Tibial artery (tissue), 4 donors: Measurements from ENCODE around the gene DGAT2.

Experiments used
- DNase-seq, 2 donors: peaks; one replicate each; pipeline ENCODE4 v3.0.0-alpha.2; 2019
- H3K27ac ChIP-seq, 2 donors: fragments of 200-600 bp; sonication (generic) in 1 of 2; 1 replicate in 1 of 2; 2 replicates in 1 of 2; pipeline ENCODE4 v1.5.1; 2018 to 2019; ENCODE audit warnings: mild to moderate bottlenecking in 1 of 2
- H3K27me3 ChIP-seq, 2 donors: fragments of 200-600 bp; sonication (generic) in 1 of 2; one replicate each; pipeline versions ENCODE4 v1.5.1 to v1.6.0; 2016 to 2019
- H3K36me3 ChIP-seq, 3 donors: fragments of 200-600 bp; sonication (generic) in 2 of 3; one replicate each; pipeline ENCODE4 v1.5.1; 2016 to 2019; ENCODE audit warnings: mild to moderate bottlenecking in 2 of 3
- H3K4me1 ChIP-seq, 4 donors: fragments of 200-600 bp; sonication (generic) in 2 of 4; 1 replicate in 3 of 4; 2 replicates in 1 of 4; pipeline ENCODE4 v1.5.1; 2016 to 2019
- H3K4me3 ChIP-seq, 2 donors: fragments of 200-600 bp; sonication (generic) in 1 of 2; 1 replicate in 1 of 2; 2 replicates in 1 of 2; pipeline ENCODE4 v1.5.1; 2018 to 2019; ENCODE audit warnings: mild to moderate bottlenecking in 2 of 2
- H3K9me3 ChIP-seq, 3 donors: fragments of 200-600 bp; sonication (generic) in 1 of 3; one replicate each; pipeline ENCODE4 v1.5.1; 2016 to 2019
- CTCF ChIP-seq, 2 experiments: fragments of 200-600 bp in 1 of 2; fragments of 450-650 bp in 1 of 2; IDR thresholded peaks; one replicate each; pipeline ENCODE4 v1.5.1; 2017 to 2019; ENCODE audit warnings: antibody characterized with exemption in 2 of 2, mild to moderate bottlenecking in 1 of 2, moderate library complexity in 1 of 2
- intact Hi-C: fragments of 100-400 bp; cut with DNase I; formaldehyde crosslinking; loops from one replicate; pipeline ENCODE4 v1.15.0; 2023; ENCODE audit warnings: low total_unique reads

DGAT2 gene

GRCh38 chr11:75792997-75793800 lies 24.6 kb downstream of the DGAT2 start:
- intact Hi-C loops, result no loop called here
- DNase-seq, result no peak
- no peaks in the 10 kb centered on the region for H3K27me3 ChIP-seq
- TF ChIP-seq CTCF (IDR thresholded peaks at IDR 0.05), result no peak
- H3K36me3 ChIP-seq, result no peaks in the 10 kb centered on the region
- H3K4me1 ChIP-seq, result no peaks in the 10 kb centered on the region
- no peaks in the 10 kb centered on the region for H3K9me3 ChIP-seq
- H3K4me3 ChIP-seq, result no peak overlapping the region
- H3K27ac ChIP-seq, result no peak overlapping the region

- no peaks in the 10 kb centered on the region for H3K27me3 ChIP-seq
- no peak overlapping the region for H3K27ac ChIP-seq
- intact Hi-C loops, result no loop called here
Observed at GRCh38 chr11:75793966-75794365, 25.4 kb downstream of the DGAT2 start.

GRCh38 chr11:75795276-75796090 lies 26.9 kb downstream of the DGAT2 start:
- TF ChIP-seq CTCF (IDR thresholded peaks at IDR 0.05), result no peak
- no peak for DNase-seq

More at GRCh38 chr11:75793966-75794365, 25.4 kb downstream of the DGAT2 start:
- Histone ChIP-seq H3K9me3 (no peaks in the 10 kb centered on the region), H3K4me3 (no peak overlapping the region), H3K36me3 (no peaks in the 10 kb centered on the region), H3K4me1 (no peaks in the 10 kb centered on the region)
- DNase-seq, result no peak
- no peak for TF ChIP-seq CTCF (IDR thresholded peaks at IDR 0.05)

GRCh38 chr11:75796091-75796435 lies 27.5 kb downstream of the DGAT2 start:
- Histone ChIP-seq H3K4me1 (no peaks in the 10 kb centered on the region), H3K27ac (no peak overlapping the region)

More at GRCh38 chr11:75795276-75796090, 26.9 kb downstream of the DGAT2 start:
- Histone ChIP-seq H3K4me1 (no peaks in the 10 kb centered on the region), H3K27ac (no peak overlapping the region), H3K27me3 (no peaks in the 10 kb centered on the region), H3K9me3 (no peaks in the 10 kb centered on the region), H3K36me3 (no peaks in the 10 kb centered on the region), H3K4me3 (no peak overlapping the region)
- intact Hi-C loops, result no loop called here

GRCh38 chr11:75797116-75797515 lies 28.5 kb downstream of the DGAT2 start:
- DNase-seq, result no peak
- TF ChIP-seq CTCF (IDR thresholded peaks at IDR 0.05), result no peak
- Histone ChIP-seq H3K36me3 (no peaks in the 10 kb centered on the region), H3K27ac (no peak overlapping the region), H3K27me3 (no peaks in the 10 kb centered on the region), H3K9me3 (no peaks in the 10 kb centered on the region), H3K4me3 (no peak overlapping the region), H3K4me1 (peaks cover 0 to 6% (median 0%) of the 10 kb centered on the region in 4 donors)
- intact Hi-C loops, result no loop called here

More at GRCh38 chr11:75796091-75796435, 27.5 kb downstream of the DGAT2 start:
- no peaks in the 10 kb centered on the region for H3K27me3 ChIP-seq
- intact Hi-C loops, result no loop called here
- H3K4me3 ChIP-seq, result no peak overlapping the region
- no peak for TF ChIP-seq CTCF (IDR thresholded peaks at IDR 0.05)
- no peaks in the 10 kb centered on the region for H3K9me3 ChIP-seq
- no peaks in the 10 kb centered on the region for H3K36me3 ChIP-seq
- no peak for DNase-seq
